ENCODE data around the gene NOTCH1.

Gene NOTCH1

DNA sequence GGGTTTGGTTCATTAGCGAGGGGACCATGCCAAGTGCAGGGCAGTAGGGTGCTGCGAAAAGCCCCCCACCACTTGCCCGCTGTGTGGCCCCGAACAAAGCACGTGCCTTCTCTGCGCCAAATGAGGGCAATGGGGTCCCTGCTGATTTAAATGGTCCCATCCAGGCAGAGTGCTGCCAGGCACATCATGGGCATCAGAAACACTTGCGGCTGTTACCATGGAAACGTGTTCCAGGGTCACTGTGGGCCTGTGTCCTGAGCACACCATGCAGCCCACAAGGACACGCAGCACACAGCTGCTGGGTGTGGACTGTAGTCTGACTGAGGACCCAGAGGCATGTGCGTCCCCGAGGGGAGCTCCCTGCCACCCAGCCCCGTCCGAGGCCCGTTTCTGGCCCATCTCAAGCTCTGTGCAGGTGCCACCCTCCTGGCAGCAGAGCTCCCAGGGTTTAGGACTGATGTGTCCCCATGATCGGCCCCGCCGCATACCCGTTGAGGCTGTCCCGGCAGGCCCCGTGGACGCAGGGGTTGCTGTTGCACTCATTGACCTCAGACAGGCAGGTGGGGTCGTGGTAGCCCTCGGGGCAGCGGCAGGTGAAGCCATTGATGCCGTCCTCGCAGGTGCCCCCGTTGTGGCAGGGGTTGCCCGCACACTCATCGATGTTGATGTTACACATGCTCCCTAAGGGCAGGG lies 31.7 kb downstream of the NOTCH1 start:
- DNase-seq: no peak

- DNase-seq: no peak
Observed at GRCh38 chr9:136513191-136513590, 32.7 kb downstream of the NOTCH1 start.

GRCh38 chr9:136512651-136513071 lies 33.2 kb downstream of the NOTCH1 start:
- DNase-seq: no peak

DNA sequence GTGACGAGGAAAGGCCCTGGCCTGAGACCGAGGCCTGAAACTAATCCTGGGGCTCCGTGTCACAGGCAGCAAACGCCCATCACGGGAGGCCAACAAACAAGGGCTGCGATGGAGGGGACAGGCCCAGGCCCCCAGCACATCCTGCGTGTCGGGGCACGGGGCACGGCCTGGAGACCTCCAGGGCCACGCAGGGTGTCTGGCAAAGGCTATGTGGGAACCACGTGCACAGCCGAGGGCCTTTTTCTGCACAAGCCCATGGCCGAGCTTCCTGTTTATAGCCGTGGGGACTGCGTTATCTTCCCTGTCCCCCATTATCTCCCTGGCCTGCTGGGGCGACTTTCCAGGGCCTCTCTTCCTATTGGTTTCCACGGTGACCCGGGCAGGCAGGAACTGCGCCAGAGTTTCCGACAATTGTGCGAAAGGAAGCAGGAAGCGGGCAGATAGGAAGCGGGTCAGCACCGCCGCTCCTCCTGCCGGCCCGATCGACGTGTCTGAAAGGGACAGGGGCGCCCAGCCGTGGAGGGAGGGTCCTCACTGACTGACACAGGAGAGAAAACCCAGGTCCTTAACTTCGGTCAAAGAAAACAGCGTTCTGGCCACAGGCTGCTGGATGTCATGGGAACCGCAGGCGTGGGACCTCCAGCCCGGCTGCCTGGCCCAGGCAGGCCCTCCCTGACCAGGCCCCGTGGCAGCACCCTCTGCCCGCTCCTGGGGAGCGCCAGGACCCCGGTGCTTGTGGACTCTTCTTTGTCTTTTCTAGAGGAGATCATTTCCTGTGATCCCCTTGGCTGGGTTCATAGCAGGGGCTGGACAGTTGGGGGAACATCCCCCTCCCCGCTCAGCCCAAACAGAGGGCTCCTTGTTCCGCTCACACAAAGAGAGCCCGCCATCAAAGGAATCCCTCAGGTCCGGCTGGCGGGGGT lies 33.9 kb downstream of the NOTCH1 start:
- no peak for DNase-seq

GRCh38 chr9:136511144-136511669 lies 34.6 kb downstream of the NOTCH1 start:
- no peak for DNase-seq

- DNase-seq: no peak
Observed at GRCh38 chr9:136510561-136510960, 35.3 kb downstream of the NOTCH1 start.

DNA sequence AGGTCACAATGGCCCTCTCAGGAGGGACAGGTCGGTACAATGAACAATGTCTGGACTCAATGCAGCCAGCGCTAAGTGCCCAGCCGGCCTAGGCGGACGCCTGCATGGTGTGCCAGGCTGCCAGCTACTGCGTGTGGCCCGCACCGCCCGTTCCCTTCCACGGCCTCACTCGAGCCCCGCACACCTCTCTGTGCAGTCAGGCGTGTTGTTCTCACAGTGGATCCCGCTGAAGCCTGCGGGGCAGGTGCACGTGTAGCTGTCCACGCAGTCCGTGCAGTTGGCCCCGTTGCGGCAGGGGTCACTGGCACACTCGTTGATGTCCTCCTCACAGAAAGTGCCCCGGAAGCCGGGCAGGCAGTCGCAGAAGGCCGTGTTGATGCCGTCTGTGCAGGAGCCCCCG lies 36.3 kb downstream of the NOTCH1 start:
- DNase-seq: no peak

GRCh38 chr9:136508729-136509500 lies 36.9 kb downstream of the NOTCH1 start:
- no peak for DNase-seq

- no peak for DNase-seq
Observed at GRCh38 chr9:136507992-136508375, 37.9 kb downstream of the NOTCH1 start.

DNA sequence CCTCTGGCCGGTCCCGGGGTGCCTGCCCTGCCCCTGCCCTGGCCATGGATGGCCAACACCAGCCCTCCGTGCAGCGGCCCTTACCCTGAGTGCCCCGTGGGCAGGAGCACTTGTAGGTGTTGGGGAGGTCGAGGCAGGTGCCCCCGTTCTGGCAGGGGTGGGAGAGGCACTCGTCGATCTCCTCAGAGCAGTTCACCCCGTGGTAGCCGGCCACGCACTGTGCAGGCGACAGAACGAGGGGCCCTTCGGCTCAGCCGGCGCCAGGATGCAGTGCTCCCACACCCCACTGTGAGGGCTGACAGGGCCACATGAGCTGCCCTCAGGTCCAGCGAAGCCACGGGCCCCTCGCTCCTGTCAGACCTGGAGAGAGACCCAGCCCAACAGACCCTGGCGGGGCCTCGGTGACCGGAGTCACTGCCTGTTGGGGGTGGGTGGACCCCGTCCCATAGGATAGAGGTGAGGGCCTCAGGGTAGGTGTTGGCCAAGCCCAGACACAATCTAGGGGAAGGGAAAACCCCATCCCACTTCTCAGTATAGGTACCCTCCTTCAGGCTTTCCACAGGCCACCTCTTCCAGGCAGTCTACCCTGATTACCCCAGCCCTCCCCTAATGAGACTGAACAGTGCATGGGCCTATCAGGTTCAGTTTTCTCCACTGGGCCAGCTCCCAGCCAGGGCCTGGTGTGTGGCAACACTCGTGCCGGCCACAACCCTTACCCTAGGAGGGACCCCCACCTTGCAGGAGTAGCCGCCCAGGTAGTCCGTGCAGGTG lies 38.4 kb downstream of the NOTCH1 start:
- no peak for DNase-seq

GRCh38 chr9:136506425-136506824 lies 39.4 kb downstream of the NOTCH1 start:
- no peak for DNase-seq

- no peak for DNase-seq
Observed at GRCh38 chr9:136505406-136506403, 40.1 kb downstream of the NOTCH1 start.

GRCh38 chr9:136504512-136505348 lies 41.1 kb downstream of the NOTCH1 start:
- DNase-seq: no peak

- no peak for DNase-seq
Observed at GRCh38 chr9:136502940-136503550, 42.8 kb downstream of the NOTCH1 start.

- DNase-seq: no peak
Observed at GRCh38 chr9:136502196-136502595, 43.7 kb downstream of the NOTCH1 start.

DNA sequence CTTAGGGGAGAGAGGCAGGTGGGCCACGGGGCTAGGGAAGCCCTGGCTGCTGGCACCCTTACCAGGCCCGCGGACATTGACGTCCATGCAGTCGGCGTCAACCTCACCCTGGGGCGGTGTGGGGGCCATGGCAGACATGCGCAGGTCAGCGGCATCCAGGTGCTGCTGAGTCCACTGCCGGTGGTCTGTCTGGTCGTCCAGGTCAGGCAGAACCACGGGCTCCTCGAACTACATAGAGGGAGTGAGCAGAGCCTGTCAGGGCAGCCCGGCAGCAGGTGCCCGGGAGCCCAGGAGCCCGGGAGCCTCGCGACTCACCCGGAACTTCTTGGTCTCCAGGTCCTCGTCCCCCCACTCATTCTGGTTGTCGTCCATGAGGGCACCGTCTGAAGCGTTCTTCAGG lies 44.2 kb downstream of the NOTCH1 start:
- no peak for DNase-seq

DNA sequence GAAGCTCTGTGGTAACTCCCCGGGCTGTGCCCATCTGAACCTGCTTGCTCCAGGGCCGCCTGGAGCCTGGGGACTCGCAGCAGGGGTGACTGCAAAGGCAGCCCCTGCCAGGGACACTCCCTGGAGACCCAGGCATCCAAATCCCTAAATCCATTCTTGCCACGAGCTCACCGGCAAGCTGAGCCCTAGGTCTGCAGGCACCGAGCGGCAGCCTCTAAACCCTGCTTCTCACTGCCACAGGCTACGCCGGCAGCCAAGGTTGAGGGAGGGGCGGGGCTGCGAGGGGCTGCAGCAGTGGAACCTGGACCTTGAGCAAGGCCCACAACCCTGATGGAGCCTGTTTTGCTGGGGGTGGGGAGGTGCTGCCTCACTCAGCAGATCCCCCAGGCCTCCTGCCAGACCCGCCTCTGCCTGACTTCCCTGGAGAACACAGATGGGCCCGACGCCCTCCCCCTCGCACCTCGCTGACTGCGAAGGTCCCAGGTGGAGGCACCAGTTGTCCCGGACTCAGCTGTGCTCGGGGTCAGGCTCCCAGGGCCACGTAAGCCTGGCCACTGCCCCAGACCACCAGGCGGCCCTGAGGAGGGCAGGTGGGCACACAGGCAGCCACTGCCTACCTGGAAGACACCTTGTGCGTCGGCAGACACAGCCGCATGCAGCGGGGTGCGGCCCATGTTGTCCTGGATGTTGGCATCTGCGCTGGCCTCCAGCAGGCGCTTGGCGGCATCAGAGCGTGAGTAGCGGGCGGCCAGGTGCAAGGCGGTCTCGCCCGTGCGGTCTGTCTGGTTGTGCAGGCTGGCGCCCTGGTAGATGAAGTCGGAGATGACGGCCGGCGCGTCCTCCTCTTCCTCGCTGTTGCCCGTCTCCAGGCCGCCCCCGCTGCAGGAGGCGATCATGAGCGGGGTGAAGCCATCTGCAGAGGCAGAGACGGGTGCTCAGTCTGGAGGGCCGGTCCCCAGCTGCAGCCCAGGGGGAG lies 45.6 kb downstream of the NOTCH1 start:
- no peak for DNase-seq

Measured in DMS79 treated with DMSO at 0.1 percent for 48 hours (cell line).